Measurements from ENCODE around the gene MBL2.

Gene MBL2

GRCh38 chr10:52758406-52758805 lies 14.2 kb downstream of the MBL2 start:
- Histone ChIP-seq H3K36me3 (ENCODE audit: control insufficient read depth in 2 of 2, insufficient read depth in 1 of 2, low read length in 2 of 2) (no peaks in the 10 kb centered on the region), H3K4me3 (ENCODE audit: low read depth, low read length) (no peak overlapping the region), H3K27ac (ENCODE audit: extremely low read depth, low read depth, low read length) (no peak overlapping the region), H3K9me3 (ENCODE audit: control insufficient read depth, insufficient read depth, low read depth, low read length) (no peaks in the 10 kb centered on the region), H3K4me1 (ENCODE audit: control insufficient read depth, insufficient read depth, low read length) (no peaks in the 10 kb centered on the region)
- ChIA-PET CTCF (interaction anchor here (1.1 to 1.2 kb wide), 2 partner anchors 17 to 20 kb away, joined by 3 read pairs; no protein-coding TSS in a partner anchor), POLR2A (no interaction called here)
- TF ChIP-seq CTCF (tag by site-specific recombination; IDR thresholded peaks at IDR 0.05) (no peak), ZNF26 (tag by site-specific recombination; IDR thresholded peaks at IDR 0.05) (no peak), ATF2 (tag by site-specific recombination; IDR thresholded peaks at IDR 0.05; ENCODE audit: low read depth) (no peak), ZNF394 (tag by site-specific recombination; IDR thresholded peaks at IDR 0.05; ENCODE audit: borderline replicate concordance) (no peak), ZNF677 (tag by site-specific recombination; IDR thresholded peaks at IDR 0.05) (no peak)

- Histone ChIP-seq H3K4me3 (ENCODE audit: low read depth, low read length) (no peak overlapping the region), H3K4me1 (ENCODE audit: control insufficient read depth, insufficient read depth, low read length) (no peaks in the 10 kb centered on the region), H3K36me3 (ENCODE audit: control insufficient read depth in 2 of 2, insufficient read depth in 1 of 2, low read length in 2 of 2) (no peaks in the 10 kb centered on the region), H3K9me3 (ENCODE audit: control insufficient read depth, insufficient read depth, low read depth, low read length) (no peaks in the 10 kb centered on the region), H3K27ac (ENCODE audit: extremely low read depth, low read depth, low read length) (no peak overlapping the region)
- CTCF ChIA-PET = interaction anchor here (0.6 to 1.2 kb wide), 3 partner anchors 16 to 459 kb away, joined by 3 to 4 read pairs (median 3); no protein-coding TSS in a partner anchor
- POLR2A ChIA-PET = no interaction called here
- TF ChIP-seq OVOL3 (tag by site-specific recombination; IDR thresholded peaks at IDR 0.05) (no peak), ZNF221 (tag by site-specific recombination; IDR thresholded peaks at IDR 0.05; ENCODE audit: borderline replicate concordance) (no peak), ZBTB44 (tag by site-specific recombination; IDR thresholded peaks at IDR 0.05) (no peak), REPIN1 (tag by site-specific recombination; IDR thresholded peaks at IDR 0.05; ENCODE audit: low read depth) (no peak), KLF17 (tag by site-specific recombination; IDR thresholded peaks at IDR 0.05) (no peak), ZNF639 (tag by site-specific recombination; IDR thresholded peaks at IDR 0.05) (no peak), GLIS2 (tag by site-specific recombination; IDR thresholded peaks at IDR 0.05) (no peak), ZSCAN16 (tag by site-specific recombination; IDR thresholded peaks at IDR 0.05) (no peak), ZNF302 (tag by site-specific recombination; IDR thresholded peaks at IDR 0.05; ENCODE audit: low read depth) (no peak), ZNF670 (tag by site-specific recombination; IDR thresholded peaks at IDR 0.05; ENCODE audit: low read depth) (no peak), ZNF660 (tag by site-specific recombination; IDR thresholded peaks at IDR 0.05) (no peak)
Measured at GRCh38 chr10:52757773-52758172, 14.8 kb downstream of the MBL2 start.

Measured in HEK293 (cell line).